GM18498 (cell line): ENCODE data around the gene SERPIND1.
"Not testable (repeated sequence)": the region's sequence is repeated elsewhere in the genome, so short reads cannot be mapped to it uniquely, and the experiment has no call there.

ENCODE experiments used
- ATAC-seq: cut with Tn5 transposase; IDR thresholded peaks from one replicate; pipeline ENCODE4 v1.9.1; 2021; ENCODE audit warnings: mild to moderate bottlenecking, moderate library complexity; ENCODE audit not compliant: unreplicated experiment

The SERPIND1 gene

GRCh38 chr22:20811171-20811570, 37.3 kb downstream of the SERPIND1 start:
- no peak for ATAC-seq

GRCh38 chr22:20811971-20812660, 38.2 kb downstream of the SERPIND1 start:
- no peak for ATAC-seq

- ATAC-seq, result no peak
Measured at GRCh38 chr22:20813056-20813455, 39.1 kb downstream of the SERPIND1 start.

- no peak for ATAC-seq
Measured at GRCh38 chr22:20814221-20814808, 40.4 kb downstream of the SERPIND1 start.

GRCh38 chr22:20815477-20816050, 41.7 kb downstream of the SERPIND1 start:
- ATAC-seq, result no peak

GRCh38 chr22:20816559-20816958, 42.6 kb downstream of the SERPIND1 start:
- ATAC-seq, result no peak

- no peak for ATAC-seq
Measured at GRCh38 chr22:20818471-20818870, 44.6 kb downstream of the SERPIND1 start.

- no peak for ATAC-seq
Measured at GRCh38 chr22:20819471-20819870, 45.6 kb downstream of the SERPIND1 start.

- ATAC-seq, result not testable (repeated sequence)
Measured at GRCh38 chr22:20821717-20822239, 47.9 kb downstream of the SERPIND1 start.

- no peak for ATAC-seq
Measured at GRCh38 chr22:20822240-20822639, 48.3 kb downstream of the SERPIND1 start.

GRCh38 chr22:20823264-20823663, 49.4 kb downstream of the SERPIND1 start:
- no peak for ATAC-seq

GRCh38 chr22:20825216-20825615, 51.3 kb downstream of the SERPIND1 start:
- not testable (repeated sequence) for ATAC-seq

GRCh38 chr22:20825624-20826023, 51.7 kb downstream of the SERPIND1 start:
- ATAC-seq, result no peak

GRCh38 chr22:20826373-20827152, 52.6 kb downstream of the SERPIND1 start:
- ATAC-seq, result not testable (repeated sequence)

GRCh38 chr22:20829491-20830134, 55.7 kb downstream of the SERPIND1 start:
- ATAC-seq, result no peak

GRCh38 chr22:20833225-20833665, 59.3 kb downstream of the SERPIND1 start:
- no peak for ATAC-seq

GRCh38 chr22:20834206-20834605, 60.3 kb downstream of the SERPIND1 start:
- ATAC-seq, result no peak

- ATAC-seq, result no peak
Measured at GRCh38 chr22:20834725-20835124, 60.8 kb downstream of the SERPIND1 start.
